ENCODE results near the gene SULT1A4. TPM values are rescaled to one million over a fixed set of nuclear protein-coding genes. Genes with fewer than 3 reads are reported as not detected.
A peak's percentile ranks its signal among the peaks of the same experiment; 100 is the strongest.
"Not testable (repeated sequence)": the region's sequence is repeated elsewhere in the genome, so short reads cannot be mapped to it uniquely, and the experiment has no call there.

Gene SULT1A4
- total RNA-seq (10 to 100 TPM in 1 of 2 donors, 1 to 10 TPM in 1; 9.5 to 10.7 TPM), polyA plus RNA-seq (ENCODE audit: insufficient read length in 6 of 6) (10 to 100 TPM; 27.5 to 48.2 (median 33.9) TPM)
- long read RNA-seq, donor 1, partial matches to known transcripts: 0 of 4 reads
- long read RNA-seq, donor 1, other reads (novel, unspliced or antisense): 0 of 4 reads
- long read RNA-seq, donor 2, partial matches to known transcripts: 0 of 4 reads
- long read RNA-seq, donor 2, other reads (novel, unspliced or antisense): 0 of 4 reads
- long read RNA-seq, donor 3, partial matches to known transcripts: 0 of 2 reads
- long read RNA-seq, donor 3, other reads (novel, unspliced or antisense): 0 of 2 reads
- long read RNA-seq, donor 4, transcript SULT1A4-201 (8 exons, 1,390 nt): major isoform, 14 of 14 reads
- long read RNA-seq, donor 4, partial matches to known transcripts: 0 of 14 reads
- long read RNA-seq, donor 4, other reads (novel, unspliced or antisense): 0 of 14 reads
- long read RNA-seq, donor 5, partial matches to known transcripts: 0 of 4 reads
- long read RNA-seq, donor 5, other reads (novel, unspliced or antisense): 0 of 4 reads
- long read RNA-seq, donor 6, transcript SULT1A4-201 (8 exons, 1,390 nt): major isoform, 5 of 5 reads
- long read RNA-seq, donor 6, partial matches to known transcripts: 0 of 5 reads
- long read RNA-seq, donor 6, other reads (novel, unspliced or antisense): 0 of 5 reads
- long read RNA-seq, donor 7, partial matches to known transcripts: 0 of 1 reads
- long read RNA-seq, donor 7, other reads (novel, unspliced or antisense): 0 of 1 reads
- long read RNA-seq, donor 8, partial matches to known transcripts: 0 of 4 reads
- long read RNA-seq, donor 8, other reads (novel, unspliced or antisense): 0 of 4 reads
- long read RNA-seq, donor 9: 0 reads
- long read RNA-seq, donor 10, transcript SULT1A4-201 (8 exons, 1,390 nt): major isoform, 16 of 18 reads
- long read RNA-seq, donor 10, partial matches to known transcripts: 1 of 18 reads
- long read RNA-seq, donor 10, other reads (novel, unspliced or antisense): 1 of 18 reads
- long read RNA-seq, donor 11: 0 reads
- long read RNA-seq, donor 12, transcript SULT1A4-201 (8 exons, 1,390 nt): major isoform, 5 of 5 reads
- long read RNA-seq, donor 12, partial matches to known transcripts: 0 of 5 reads
- long read RNA-seq, donor 12, other reads (novel, unspliced or antisense): 0 of 5 reads

- H3K9me3 ChIP-seq; H3K4me3 ChIP-seq; H3K4me1 ChIP-seq; H3K27me3 ChIP-seq; DNase-seq; H3K36me3 ChIP-seq; H3K27ac ChIP-seq; intact Hi-C loops (cut with DNase I): not testable (repeated sequence)
- ATAC-seq: peak; percentile 76
These were observed at the start of gene SULT1A4 for GRCh38 chr16:29459706-29460646. Gene SULT1A4 (plus strand): TSS chr16:29459913. CDS start chr16:29461386, 1,473 bp downstream.

DNA sequence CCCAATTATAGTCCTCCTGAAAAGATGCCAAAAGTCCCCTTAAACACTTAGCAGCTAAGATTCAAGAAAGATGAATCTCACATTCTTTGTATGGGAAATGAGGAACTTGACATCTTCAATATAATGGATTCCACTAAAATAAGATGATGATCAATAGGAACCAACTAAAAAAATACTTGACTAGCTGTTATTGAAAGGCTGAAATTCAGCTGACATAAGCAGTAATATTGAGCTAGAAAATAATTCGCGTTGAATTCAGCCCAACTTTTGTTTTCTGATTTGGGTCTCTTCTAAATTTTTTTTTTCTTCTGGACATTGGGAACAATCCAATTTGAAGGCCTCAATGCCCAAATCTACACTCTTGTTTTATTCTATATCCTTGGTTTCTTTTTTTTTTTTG is 36.1 kb upstream of the SULT1A4 start:
- H3K36me3 ChIP-seq; intact Hi-C loops (cut with DNase I); H3K27me3 ChIP-seq; H3K4me3 ChIP-seq; H3K27ac ChIP-seq; DNase-seq; H3K9me3 ChIP-seq; H3K4me1 ChIP-seq; ATAC-seq: not testable (repeated sequence)

DNA sequence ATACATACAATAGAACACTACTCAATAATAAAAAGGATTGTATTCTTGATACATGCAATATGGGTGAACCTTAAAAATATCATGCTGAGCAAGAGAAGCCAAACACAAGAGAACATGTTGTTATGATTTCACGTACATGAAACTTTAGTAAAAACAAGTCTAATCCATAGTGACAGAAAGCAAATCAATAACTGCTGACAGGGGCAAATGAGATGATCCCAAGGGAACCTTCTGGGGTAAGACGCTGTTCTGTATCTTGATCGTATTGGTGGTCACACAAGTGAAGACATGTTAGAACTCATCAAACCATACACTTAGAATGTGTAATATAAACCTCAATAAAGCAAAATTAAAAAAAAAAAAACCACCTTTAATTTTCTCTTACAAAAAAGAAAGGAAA is 34.3 kb upstream of the SULT1A4 start:
- H3K4me3 ChIP-seq; DNase-seq; H3K27me3 ChIP-seq; H3K27ac ChIP-seq; intact Hi-C loops (cut with DNase I); H3K4me1 ChIP-seq; H3K9me3 ChIP-seq; ATAC-seq; H3K36me3 ChIP-seq: not testable (repeated sequence)

- H3K27me3 ChIP-seq; H3K36me3 ChIP-seq; DNase-seq; H3K4me1 ChIP-seq; H3K27ac ChIP-seq; H3K9me3 ChIP-seq; H3K4me3 ChIP-seq; intact Hi-C loops (cut with DNase I): not testable (repeated sequence)
- ATAC-seq: peak; percentile 41
These were observed 6.0 kb upstream of the SULT1A4 start for GRCh38 chr16:29453754-29454153.

DNA sequence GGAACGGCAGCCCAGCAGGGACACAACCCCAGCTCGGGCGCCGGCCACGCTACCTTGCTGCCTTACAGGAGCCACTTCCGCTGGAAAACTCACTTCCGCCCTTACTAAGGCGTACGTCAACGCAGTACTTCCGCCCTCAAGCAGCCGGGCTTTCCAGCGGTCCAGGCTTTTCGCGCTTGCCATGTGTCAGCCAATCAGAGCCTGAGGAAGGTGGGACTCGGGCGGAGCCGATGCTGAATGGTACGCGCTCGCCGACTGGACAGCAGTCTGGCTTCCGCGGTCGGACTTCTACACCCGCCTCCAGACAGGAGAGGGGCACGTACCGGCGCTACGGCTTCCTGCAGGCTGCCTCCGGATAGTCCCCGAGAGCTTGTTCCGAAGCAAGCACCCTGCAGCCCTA is 5.4 kb upstream of the SULT1A4 start, which contains the start of the genes BOLA2 and SLX1B:
TSS of gene BOLA2 (minus strand) at position 83 of the 400 bp plus-strand sequence. CDS start 98 bp downstream, outside the sequence.
TSS of gene SLX1B (plus strand) at position 265 of the 400 bp plus-strand sequence.
- DNase-seq; H3K27me3 ChIP-seq; intact Hi-C loops (cut with DNase I); H3K4me3 ChIP-seq; H3K36me3 ChIP-seq; H3K4me1 ChIP-seq; H3K27ac ChIP-seq; H3K9me3 ChIP-seq: not testable (repeated sequence)
- peak; percentile 95 for ATAC-seq

- H3K9me3 ChIP-seq; H3K36me3 ChIP-seq; DNase-seq; H3K4me1 ChIP-seq; H3K4me3 ChIP-seq; intact Hi-C loops (cut with DNase I); H3K27me3 ChIP-seq; H3K27ac ChIP-seq: not testable (repeated sequence)
- ATAC-seq: peak; percentile 87
These were observed 4.9 kb upstream of the SULT1A4 start for GRCh38 chr16:29454828-29455227.

DNA sequence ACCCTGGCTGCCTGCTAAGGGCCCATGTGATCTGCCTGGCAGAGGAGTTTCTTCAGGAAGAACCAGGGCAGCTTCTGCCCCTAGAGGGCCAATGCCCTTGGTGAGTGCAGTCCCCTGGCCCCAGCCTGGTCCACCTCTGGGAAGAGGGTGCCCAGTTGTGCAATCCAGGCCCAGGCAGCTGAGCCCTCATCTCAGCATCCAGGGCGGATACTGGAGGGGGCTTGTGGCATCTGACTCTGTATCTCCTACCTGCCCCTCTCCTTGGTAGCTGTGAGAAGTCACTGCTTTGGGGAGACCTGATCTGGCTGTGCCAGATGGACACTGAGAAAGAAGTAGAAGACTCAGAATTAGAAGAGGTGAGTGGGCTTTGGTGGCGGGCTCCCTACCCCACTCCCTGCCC is 2.1 kb upstream of the SULT1A4 start:
- H3K27me3 ChIP-seq; H3K4me3 ChIP-seq; H3K36me3 ChIP-seq; H3K4me1 ChIP-seq; intact Hi-C loops (cut with DNase I); ATAC-seq; H3K9me3 ChIP-seq; H3K27ac ChIP-seq: not testable (repeated sequence)
- peak in 1 of 4 donors; percentile 43 for DNase-seq

GRCh38 chr16:29460647-29461030 is 926 bp downstream of the SULT1A4 start:
- intact Hi-C loops (cut with DNase I); H3K27ac ChIP-seq; H3K36me3 ChIP-seq; H3K27me3 ChIP-seq; H3K9me3 ChIP-seq; H3K4me1 ChIP-seq; DNase-seq; H3K4me3 ChIP-seq: not testable (repeated sequence)
- ATAC-seq: peak; percentile 2

DNA sequence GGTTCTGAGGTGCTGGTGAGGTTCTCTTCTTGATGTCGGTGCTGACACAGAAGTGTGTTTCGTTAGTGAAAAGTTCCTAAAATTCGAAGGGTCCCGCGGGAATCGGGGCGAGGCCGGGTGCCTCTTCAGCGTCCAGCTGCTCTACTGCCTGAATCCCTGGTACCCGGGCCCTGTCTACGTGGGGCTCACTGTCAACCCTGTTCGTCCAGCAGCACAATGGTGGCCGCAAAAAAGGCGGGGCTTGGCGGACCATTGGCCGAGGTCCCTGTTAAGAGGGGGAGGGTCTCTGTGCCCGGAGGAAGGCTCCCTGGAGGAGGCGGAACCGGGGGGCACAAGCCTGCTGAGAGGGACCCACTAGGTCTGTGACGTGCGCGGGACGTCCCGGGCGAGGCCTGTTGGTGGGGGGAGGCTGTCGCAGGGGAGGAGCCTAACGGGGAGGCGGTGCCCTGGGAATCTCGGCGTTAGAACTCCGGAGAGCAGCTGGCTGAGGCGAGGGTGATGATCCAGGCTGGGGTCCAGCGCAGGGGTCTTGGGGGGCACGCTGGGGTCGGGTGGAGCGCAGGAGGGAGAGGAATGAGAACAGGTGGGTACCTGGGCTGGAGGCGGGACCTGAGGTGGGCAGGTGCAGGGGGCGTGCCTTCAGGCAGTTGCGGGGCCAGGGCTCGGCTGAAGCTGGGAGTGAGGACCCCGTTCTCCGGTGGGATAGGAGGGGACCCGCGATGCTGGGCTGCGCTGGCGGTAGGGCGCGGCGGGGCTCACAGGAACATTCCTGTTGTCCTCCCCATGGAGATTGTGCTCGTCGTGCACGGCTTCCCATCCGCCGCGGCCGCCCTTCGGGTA is 6.5 kb downstream of the SULT1A4 start:
- ATAC-seq: peak; percentile 67
- H3K9me3 ChIP-seq; H3K4me3 ChIP-seq; H3K27ac ChIP-seq; H3K36me3 ChIP-seq; H3K4me1 ChIP-seq; DNase-seq; H3K27me3 ChIP-seq; intact Hi-C loops (cut with DNase I): not testable (repeated sequence)

GRCh38 chr16:29466904-29467303 is 7.2 kb downstream of the SULT1A4 start:
- H3K36me3 ChIP-seq; H3K4me3 ChIP-seq; H3K27ac ChIP-seq; intact Hi-C loops (cut with DNase I); H3K9me3 ChIP-seq; DNase-seq; H3K4me1 ChIP-seq; H3K27me3 ChIP-seq: not testable (repeated sequence)
- ATAC-seq: peak; percentile 38

DNA sequence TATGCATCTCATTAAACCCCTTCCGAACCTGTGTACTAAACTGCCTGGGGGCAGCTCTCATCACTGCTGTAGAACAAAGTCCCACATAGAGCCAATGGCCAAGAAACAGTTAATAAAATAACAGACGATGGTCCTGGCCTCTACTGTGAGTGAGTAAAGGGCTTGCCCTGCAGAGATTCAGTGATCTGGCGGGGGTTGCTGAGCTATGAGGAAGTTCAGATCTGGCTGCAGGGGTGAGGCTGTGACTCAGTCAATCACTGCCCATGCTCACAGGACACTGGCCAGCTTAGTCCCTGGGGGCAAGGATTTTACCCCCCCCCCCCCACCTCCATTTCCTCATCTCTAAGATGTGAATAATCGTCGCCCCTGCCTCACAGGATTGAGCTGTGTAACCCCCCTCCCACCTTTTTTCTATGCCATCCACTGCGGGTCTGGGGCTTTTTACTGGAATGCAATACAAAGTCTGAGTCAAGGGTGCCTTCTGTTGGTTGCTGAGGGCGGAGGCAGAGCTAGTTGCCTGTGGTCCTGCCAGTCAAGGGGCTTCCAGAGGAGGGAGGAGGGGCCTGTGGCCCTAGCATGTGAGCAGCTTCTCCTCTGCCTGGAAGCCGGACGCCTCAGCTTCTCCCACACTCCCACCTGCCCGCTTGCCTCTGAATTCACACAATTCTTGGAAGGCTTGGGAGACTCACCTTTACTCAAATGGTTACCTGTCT is 8.1 kb downstream of the SULT1A4 start:
- H3K36me3 ChIP-seq; H3K27me3 ChIP-seq; H3K27ac ChIP-seq; H3K4me3 ChIP-seq; H3K9me3 ChIP-seq; H3K4me1 ChIP-seq; intact Hi-C loops (cut with DNase I); DNase-seq: not testable (repeated sequence)
- ATAC-seq: peak; percentile 58
